ENCODE measurements around the gene CDH26.

The CDH26 gene

GRCh38 chr20:59935457-59936185 lies 22.6 kb upstream of the CDH26 start:
- H3K9me3 ChIP-seq = no peaks in the 10 kb centered on the region
- H3K4me1 ChIP-seq = peaks cover 26% of the 10 kb centered on the region
- H3K27me3 ChIP-seq (ENCODE audit: low read depth) = no peaks in the 10 kb centered on the region
- H3K36me3 ChIP-seq (replicated peaks) = no peaks in the 10 kb centered on the region; the same call in 1 of the 2 replicates
- no peak for DNase-seq (ENCODE audit: low spot score in 2 of 2)
- no peak overlapping the region for H3K4me3 ChIP-seq
- in situ Hi-C loops (cut with MboI; ENCODE audit: low sequenced_read_pairs) = loop anchor here (25.0 kb wide), 1 partner anchor 898 kb away; the partner anchor contains the start of genes ATP5F1E and PRELID3B

- in situ Hi-C loops (cut with MboI; ENCODE audit: low sequenced_read_pairs) = loop anchor here (25.0 kb wide), 1 partner anchor 899 kb away; the partner anchor contains the start of genes ATP5F1E and PRELID3B
- Histone ChIP-seq H3K27me3 (ENCODE audit: low read depth) (no peaks in the 10 kb centered on the region), H3K4me3 (no peak overlapping the region), H3K9me3 (no peaks in the 10 kb centered on the region), H3K4me1 (peaks cover 26% of the 10 kb centered on the region), H3K36me3 (replicated peaks) (no peaks in the 10 kb centered on the region; the same call in 1 of the 2 replicates)
- DNase-seq (ENCODE audit: low spot score in 2 of 2) = no peak
Observed at GRCh38 chr20:59936409-59936808, 21.8 kb upstream of the CDH26 start.

DNA sequence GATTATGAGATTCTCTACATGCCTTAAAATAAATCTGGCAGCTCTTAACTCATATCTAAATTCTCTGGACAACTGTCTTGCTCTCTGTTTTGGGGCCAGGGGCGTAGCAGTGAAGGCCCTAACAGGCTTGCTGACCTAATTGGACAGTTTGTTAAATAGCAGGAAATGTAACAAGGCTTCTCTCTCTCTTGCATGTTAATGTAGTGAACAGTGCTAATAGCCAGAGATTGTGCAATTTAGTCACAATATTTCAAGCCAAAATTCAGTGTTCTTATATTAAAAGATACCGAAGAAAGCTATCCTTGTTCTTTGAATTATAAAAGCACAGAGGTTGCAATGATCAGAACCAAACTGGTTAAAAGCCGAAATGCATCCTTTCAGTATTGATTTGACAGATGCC lies 21.1 kb upstream of the CDH26 start:
- Histone ChIP-seq H3K4me1 (peaks cover 26% of the 10 kb centered on the region), H3K36me3 (replicated peaks) (no peaks in the 10 kb centered on the region; the same call in 1 of the 2 replicates), H3K9me3 (no peaks in the 10 kb centered on the region), H3K4me3 (no peak overlapping the region), H3K27me3 (ENCODE audit: low read depth) (no peaks in the 10 kb centered on the region)
- in situ Hi-C loops (cut with MboI; ENCODE audit: low sequenced_read_pairs) = loop anchor here (25.0 kb wide), 1 partner anchor 900 kb away; the partner anchor contains the start of genes ATP5F1E and PRELID3B
- no peak for DNase-seq (ENCODE audit: low spot score in 2 of 2)

- in situ Hi-C loops (cut with MboI; ENCODE audit: low sequenced_read_pairs) = loop anchor here (25.0 kb wide), 1 partner anchor 901 kb away; the partner anchor contains the start of genes ATP5F1E and PRELID3B
- no peak overlapping the region for H3K4me3 ChIP-seq
- H3K4me1 ChIP-seq = peaks cover 28% of the 10 kb centered on the region
- peaks cover 10% of the 10 kb centered on the region; the same call in 1 of the 2 replicates for H3K36me3 ChIP-seq (replicated peaks)
- no peak for DNase-seq (ENCODE audit: low spot score in 2 of 2)
- no peaks in the 10 kb centered on the region for H3K27me3 ChIP-seq (ENCODE audit: low read depth)
- no peaks in the 10 kb centered on the region for H3K9me3 ChIP-seq
Observed at GRCh38 chr20:59938221-59938620, 20.0 kb upstream of the CDH26 start.

- Histone ChIP-seq H3K9me3 (no peaks in the 10 kb centered on the region), H3K4me1 (peaks cover 28% of the 10 kb centered on the region), H3K4me3 (no peak overlapping the region), H3K27me3 (ENCODE audit: low read depth) (no peaks in the 10 kb centered on the region), H3K36me3 (replicated peaks) (peaks cover 13% of the 10 kb centered on the region; the same call in 1 of the 2 replicates)
- in situ Hi-C loops (cut with MboI; ENCODE audit: low sequenced_read_pairs) = loop anchor here (25.0 kb wide), 1 partner anchor 901 kb away; the partner anchor contains the start of genes ATP5F1E and PRELID3B
- no peak for DNase-seq (ENCODE audit: low spot score in 2 of 2)
Observed at GRCh38 chr20:59938696-59939051, 19.5 kb upstream of the CDH26 start.

- Histone ChIP-seq H3K4me1 (peaks cover 28% of the 10 kb centered on the region), H3K36me3 (replicated peaks) (peaks cover 17% of the 10 kb centered on the region), H3K27me3 (ENCODE audit: low read depth) (no peaks in the 10 kb centered on the region), H3K4me3 (peak overlapping the region; percentile 59), H3K9me3 (no peaks in the 10 kb centered on the region)
- in situ Hi-C loops (cut with MboI; ENCODE audit: low sequenced_read_pairs) = loop anchor here (25.0 kb wide), 1 partner anchor 902 kb away; the partner anchor contains the start of genes ATP5F1E and PRELID3B
- DNase-seq (ENCODE audit: low spot score in 2 of 2) = no peak
Observed at GRCh38 chr20:59939052-59939878, 19.0 kb upstream of the CDH26 start.

GRCh38 chr20:59939879-59940128 lies 18.4 kb upstream of the CDH26 start:
- H3K36me3 ChIP-seq (replicated peaks) = peaks cover 20% of the 10 kb centered on the region
- no peaks in the 10 kb centered on the region for H3K27me3 ChIP-seq (ENCODE audit: low read depth)
- peaks cover 30% of the 10 kb centered on the region for H3K4me1 ChIP-seq
- H3K4me3 ChIP-seq = peak overlapping the region; percentile 59
- DNase-seq (ENCODE audit: low spot score in 2 of 2) = peak in 1 of 2 experiments; percentile 30
- in situ Hi-C loops (cut with MboI; ENCODE audit: low sequenced_read_pairs) = loop anchor here (25.0 kb wide), 1 partner anchor 903 kb away; the partner anchor contains the start of genes ATP5F1E and PRELID3B
- H3K9me3 ChIP-seq = no peaks in the 10 kb centered on the region

DNA sequence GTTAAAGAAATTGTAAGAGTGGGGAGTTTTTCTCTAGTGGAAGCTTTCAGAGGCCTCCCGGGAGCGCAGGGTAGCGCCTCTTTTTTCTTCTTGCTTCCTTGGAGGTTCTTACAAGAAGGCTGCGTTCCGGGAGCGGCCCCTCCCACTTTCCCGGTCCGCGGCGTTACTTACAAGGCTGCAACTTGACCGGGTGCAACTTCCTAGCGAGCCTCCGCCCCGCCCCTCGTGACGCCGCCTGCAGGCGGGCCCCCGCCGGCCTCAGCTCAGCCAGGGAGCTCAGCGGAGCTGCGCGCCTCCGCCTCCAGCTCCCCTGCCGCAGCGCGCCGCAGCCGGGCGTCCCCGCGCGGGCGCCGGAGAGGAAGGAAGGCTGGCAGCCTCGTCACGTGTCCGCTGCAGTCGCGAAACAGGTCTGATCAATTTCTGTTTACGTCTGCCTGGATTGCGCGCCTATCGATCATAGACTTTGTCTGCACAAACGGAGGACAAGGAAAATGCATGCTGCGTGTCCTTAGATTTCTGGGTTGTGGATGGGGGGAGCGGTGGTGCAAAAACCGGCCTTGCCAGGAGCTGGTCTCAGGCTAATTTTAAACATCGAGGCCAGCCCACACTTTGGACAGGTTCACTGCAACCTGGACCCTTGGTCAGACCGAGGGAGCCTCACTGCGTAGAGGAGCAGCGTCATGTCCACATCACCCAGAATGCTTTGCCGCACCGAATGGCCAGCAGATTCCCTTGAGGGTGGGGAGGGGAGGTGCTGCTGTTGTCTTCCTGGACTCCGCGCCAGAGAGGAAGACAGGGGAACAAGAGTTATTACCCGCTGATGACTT lies 17.9 kb upstream of the CDH26 start, which contains the start of the genes FAM217B and PPP1R3D:
Gene FAM217B (plus strand): TSS at position 261 of the 827 bp plus-strand sequence. CDS start 3,555 bp downstream, outside the sequence.
Gene PPP1R3D (minus strand): TSS at position 177 of the 827 bp plus-strand sequence. CDS start 374 bp downstream, outside the sequence.
- in situ Hi-C loops (cut with MboI; ENCODE audit: low sequenced_read_pairs) = loop anchor here (25.0 kb wide), 1 partner anchor 903 kb away; the partner anchor contains the start of genes ATP5F1E and PRELID3B
- H3K4me3 ChIP-seq = peak within 1 kb of the TSS; percentile 59
- H3K36me3 ChIP-seq (replicated peaks) = peaks cover 20% of the 10 kb centered on the region
- no peaks in the 10 kb centered on the region for H3K9me3 ChIP-seq
- no peaks in the 10 kb centered on the region for H3K27me3 ChIP-seq (ENCODE audit: low read depth)
- DNase-seq (ENCODE audit: low spot score in 2 of 2) = peak; percentile 88 to 97
- peaks cover 34% of the 10 kb centered on the region for H3K4me1 ChIP-seq

DNA sequence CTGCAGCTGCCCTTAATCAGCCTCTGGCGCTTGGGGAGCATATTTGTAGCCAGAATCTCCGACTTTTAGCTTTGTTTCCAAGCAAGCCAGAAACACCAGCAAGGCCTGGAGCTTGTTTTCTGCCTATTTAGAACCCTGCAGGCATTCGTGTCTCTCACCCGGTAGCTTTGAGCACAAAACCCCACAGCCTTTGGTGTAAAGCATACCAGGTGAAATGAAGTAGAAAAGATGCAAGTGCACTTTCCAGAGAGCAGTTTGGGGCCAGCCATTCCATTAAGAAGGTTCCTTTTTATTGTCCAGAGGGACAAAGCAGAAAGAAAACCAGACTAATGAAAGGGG lies 17.3 kb upstream of the CDH26 start:
- H3K27me3 ChIP-seq (ENCODE audit: low read depth) = no peaks in the 10 kb centered on the region
- in situ Hi-C loops (cut with MboI; ENCODE audit: low sequenced_read_pairs) = loop anchor here (25.0 kb wide), 1 partner anchor 904 kb away; the partner anchor contains the start of genes ATP5F1E and PRELID3B

DNA sequence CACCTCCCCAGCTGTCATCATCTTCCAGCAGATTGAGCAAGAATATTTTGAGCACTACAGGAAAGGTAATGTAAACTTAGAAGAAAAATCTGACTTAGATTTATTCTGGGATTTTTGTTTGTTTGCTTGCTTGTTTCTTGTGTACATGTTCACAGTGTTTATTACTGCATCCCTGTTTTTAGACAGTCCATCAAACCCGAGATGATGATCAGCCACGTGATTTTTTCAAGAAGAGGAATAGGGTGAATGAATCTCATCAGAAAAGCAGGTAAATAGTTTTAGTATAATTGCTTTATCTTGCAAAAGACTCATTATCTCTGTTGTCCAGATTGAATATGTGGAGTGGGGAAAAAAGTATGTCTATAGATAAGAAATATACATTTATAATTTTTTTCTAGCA lies 16.0 kb upstream of the CDH26 start:
- Histone ChIP-seq H3K9me3 (no peaks in the 10 kb centered on the region), H3K36me3 (replicated peaks) (peaks cover 20% of the 10 kb centered on the region), H3K27me3 (ENCODE audit: low read depth) (no peaks in the 10 kb centered on the region), H3K4me3 (no peak overlapping the region), H3K4me1 (peaks cover 52% of the 10 kb centered on the region)
- DNase-seq (ENCODE audit: low spot score in 2 of 2) = no peak
- in situ Hi-C loops (cut with MboI; ENCODE audit: low sequenced_read_pairs) = loop anchor here (25.0 kb wide), 1 partner anchor 905 kb away; the partner anchor contains the start of genes ATP5F1E and PRELID3B

More for the DNA sequence above, 17.3 kb upstream of the CDH26 start:
- DNase-seq (ENCODE audit: low spot score in 2 of 2) = no peak
- no peaks in the 10 kb centered on the region for H3K9me3 ChIP-seq
- peaks cover 40% of the 10 kb centered on the region for H3K4me1 ChIP-seq
- peaks cover 20% of the 10 kb centered on the region for H3K36me3 ChIP-seq (replicated peaks)
- peak overlapping the region; percentile 59 for H3K4me3 ChIP-seq

- Histone ChIP-seq H3K4me1 (peaks cover 37% of the 10 kb centered on the region), H3K9me3 (no peaks in the 10 kb centered on the region), H3K4me3 (no peak overlapping the region), H3K36me3 (replicated peaks) (peaks cover 24% of the 10 kb centered on the region), H3K27me3 (ENCODE audit: low read depth) (no peaks in the 10 kb centered on the region)
- in situ Hi-C loops (cut with MboI; ENCODE audit: low sequenced_read_pairs) = loop anchor here (25.0 kb wide), 1 partner anchor 907 kb away; the partner anchor contains the start of genes ATP5F1E and PRELID3B
- no peak for DNase-seq (ENCODE audit: low spot score in 2 of 2)
Observed at GRCh38 chr20:59944726-59945125, 13.5 kb upstream of the CDH26 start.

DNA sequence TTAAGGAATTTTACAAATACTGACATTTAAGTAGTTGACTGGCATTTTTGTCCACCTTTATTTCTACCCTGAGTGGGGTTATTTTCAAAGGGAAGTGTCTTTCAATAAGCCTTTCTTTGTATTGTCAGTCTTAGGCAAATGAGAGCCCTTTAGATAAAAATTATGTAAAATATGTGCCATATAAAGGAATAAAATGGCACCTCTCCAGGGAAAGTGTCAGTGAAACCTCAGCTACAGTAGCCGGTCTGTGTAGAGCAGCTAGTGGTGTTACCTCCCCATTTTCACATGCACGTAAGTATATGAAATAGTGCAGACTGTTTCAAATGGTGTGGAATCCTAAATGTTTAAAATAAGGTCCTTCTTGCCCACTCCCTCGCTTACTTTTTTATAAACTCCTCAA lies 13.0 kb upstream of the CDH26 start:
- no peaks in the 10 kb centered on the region for H3K27me3 ChIP-seq (ENCODE audit: low read depth)
- in situ Hi-C loops (cut with MboI; ENCODE audit: low sequenced_read_pairs) = loop anchor here (25.0 kb wide), 1 partner anchor 908 kb away; the partner anchor contains the start of genes ATP5F1E and PRELID3B
- DNase-seq (ENCODE audit: low spot score in 2 of 2) = peak in 1 of 2 experiments; percentile 58

More for the DNA sequence above, 13.0 kb upstream of the CDH26 start:
- Histone ChIP-seq H3K9me3 (no peaks in the 10 kb centered on the region), H3K4me1 (peaks cover 37% of the 10 kb centered on the region), H3K36me3 (replicated peaks) (peaks cover 24% of the 10 kb centered on the region), H3K4me3 (no peak overlapping the region)

Data from HAP-1 (cell line).